Aorta (tissue), 5 donors: ENCODE results near the gene MYO3A. TPM values are rescaled to one million over a fixed set of nuclear protein-coding genes. Genes with fewer than 3 reads are reported as not detected.

Experiments used
- ATAC-seq: fragments of 200-7000 bp; cut with Tn5 transposase; one replicate; pipeline ENCODE4 v1.9.1; 2022; ENCODE audit warnings: moderate library complexity; ENCODE audit not compliant: low FRiP score
- DNase-seq, 2 donors: peaks; one replicate each; pipeline ENCODE4 v3.0.0-alpha.2; 2020
- H3K27ac ChIP-seq, 2 donors: one replicate each; pipeline ENCODE4 v1.5.1; 2013; ENCODE audit warnings: low read length in 2 of 2, mild to moderate bottlenecking in 2 of 2, moderate library complexity in 2 of 2, control low read depth in 1 of 2, inconsistent platforms in 1 of 2, low read depth in 1 of 2
- H3K27me3 ChIP-seq, 2 donors: one replicate each; pipeline ENCODE4 v1.6.1; 2013; ENCODE audit warnings: control low read depth in 1 of 2, low read length in 1 of 2, mild to moderate bottlenecking in 1 of 2, moderate library complexity in 1 of 2; ENCODE audit not compliant: insufficient read depth in 2 of 2, control insufficient read depth in 1 of 2
- H3K36me3 ChIP-seq, 2 donors: one replicate each; pipeline ENCODE4 v1.6.1; 2013; ENCODE audit warnings: control low read depth in 1 of 2, low read length in 1 of 2, mild to moderate bottlenecking in 1 of 2; ENCODE audit not compliant: insufficient read depth in 2 of 2, control insufficient read depth in 1 of 2
- H3K4me1 ChIP-seq, 2 donors: one replicate each; pipeline ENCODE4 v1.6.1; 2013; ENCODE audit warnings: low read length in 2 of 2, control low read depth in 1 of 2, mild to moderate bottlenecking in 1 of 2, moderate library complexity in 1 of 2; ENCODE audit not compliant: insufficient read depth in 2 of 2, control insufficient read depth in 1 of 2
- H3K4me3 ChIP-seq, 2 donors: one replicate each; pipeline ENCODE4 v1.5.1; 2013; ENCODE audit warnings: low read length in 2 of 2, control low read depth in 1 of 2, mild to moderate bottlenecking in 1 of 2
- H3K9me3 ChIP-seq: one replicate; pipeline ENCODE4 v1.6.1; 2013; ENCODE audit warnings: mild to moderate bottlenecking, low read length; ENCODE audit not compliant: control insufficient read depth
- WGBS, 2 donors: extraction: QIAGEN DNeasy Blood & Tissue Kit; methylation state at CpG; one replicate each; pipeline ENCODE4 v1.1.7; 2013; 5-methylcytosine and 5-hydroxymethylcytosine counted together
- intact Hi-C, 2 donors: fragments of 100-400 bp; cut with DNase I; formaldehyde crosslinking; loops; one replicate each; pipeline versions ENCODE4 v1.14.2 to v1.15.0; 2022
- long read RNA-seq, 2 donors: library from polyadenylated mRNA; unstranded; transcript quantifications; one replicate each; pipeline ENCODE4 v2.0.0, GENCODE V29; 2020 to 2021
- polyA plus RNA-seq, 2 donors: library from polyadenylated mRNA; stranded (reverse); fragments of 200-250 nt; gene quantifications; one replicate each; pipeline ENCODE4 v1.2.3, GENCODE V29; 2013
- total RNA-seq, 2 donors: library from RNA; stranded (reverse); fragmentation: NEBNext Ultra II Directional; extraction: Animal tissue kit (Norgen Biotek cat#: 25700); gene quantifications; one replicate each; pipeline ENCODE4 v1.2.1, GENCODE V29; 2021
- donor health status: healthy with polysubstance abuse.
- donor health status: Bipolar disorder and iron deficiency.
- donor health status: DM: no; HTN: no; CAD: no.
- donor health status: DM: no; HTN: no; CAD: no.
- donor health status: DM: yes; HTN: yes; CAD: no.

The MYO3A gene, protein sequence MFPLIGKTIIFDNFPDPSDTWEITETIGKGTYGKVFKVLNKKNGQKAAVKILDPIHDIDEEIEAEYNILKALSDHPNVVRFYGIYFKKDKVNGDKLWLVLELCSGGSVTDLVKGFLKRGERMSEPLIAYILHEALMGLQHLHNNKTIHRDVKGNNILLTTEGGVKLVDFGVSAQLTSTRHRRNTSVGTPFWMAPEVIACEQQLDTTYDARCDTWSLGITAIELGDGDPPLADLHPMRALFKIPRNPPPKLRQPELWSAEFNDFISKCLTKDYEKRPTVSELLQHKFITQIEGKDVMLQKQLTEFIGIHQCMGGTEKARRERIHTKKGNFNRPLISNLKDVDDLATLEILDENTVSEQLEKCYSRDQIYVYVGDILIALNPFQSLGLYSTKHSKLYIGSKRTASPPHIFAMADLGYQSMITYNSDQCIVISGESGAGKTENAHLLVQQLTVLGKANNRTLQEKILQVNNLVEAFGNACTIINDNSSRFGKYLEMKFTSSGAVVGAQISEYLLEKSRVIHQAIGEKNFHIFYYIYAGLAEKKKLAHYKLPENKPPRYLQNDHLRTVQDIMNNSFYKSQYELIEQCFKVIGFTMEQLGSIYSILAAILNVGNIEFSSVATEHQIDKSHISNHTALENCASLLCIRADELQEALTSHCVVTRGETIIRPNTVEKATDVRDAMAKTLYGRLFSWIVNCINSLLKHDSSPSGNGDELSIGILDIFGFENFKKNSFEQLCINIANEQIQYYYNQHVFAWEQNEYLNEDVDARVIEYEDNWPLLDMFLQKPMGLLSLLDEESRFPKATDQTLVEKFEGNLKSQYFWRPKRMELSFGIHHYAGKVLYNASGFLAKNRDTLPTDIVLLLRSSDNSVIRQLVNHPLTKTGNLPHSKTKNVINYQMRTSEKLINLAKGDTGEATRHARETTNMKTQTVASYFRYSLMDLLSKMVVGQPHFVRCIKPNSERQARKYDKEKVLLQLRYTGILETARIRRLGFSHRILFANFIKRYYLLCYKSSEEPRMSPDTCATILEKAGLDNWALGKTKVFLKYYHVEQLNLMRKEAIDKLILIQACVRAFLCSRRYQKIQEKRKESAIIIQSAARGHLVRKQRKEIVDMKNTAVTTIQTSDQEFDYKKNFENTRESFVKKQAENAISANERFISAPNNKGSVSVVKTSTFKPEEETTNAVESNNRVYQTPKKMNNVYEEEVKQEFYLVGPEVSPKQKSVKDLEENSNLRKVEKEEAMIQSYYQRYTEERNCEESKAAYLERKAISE (N-terminal part only)
- 1 to 10 TPM in 1 of 2 donors, under 1 TPM in 1; 0.84 to 3.5 TPM for total RNA-seq
- 1 to 10 TPM in 1 of 2 donors, not detected in 1; 5.9 TPM for polyA plus RNA-seq
- long read RNA-seq, donor 1, partial matches to known transcripts, result 0 of 5 reads
- long read RNA-seq, donor 1, other reads (novel, unspliced or antisense), result 5 of 5 reads
- long read RNA-seq, donor 2, partial matches to known transcripts, result 0 of 1 reads
- long read RNA-seq, donor 2, other reads (novel, unspliced or antisense), result 1 of 1 reads

DNA sequence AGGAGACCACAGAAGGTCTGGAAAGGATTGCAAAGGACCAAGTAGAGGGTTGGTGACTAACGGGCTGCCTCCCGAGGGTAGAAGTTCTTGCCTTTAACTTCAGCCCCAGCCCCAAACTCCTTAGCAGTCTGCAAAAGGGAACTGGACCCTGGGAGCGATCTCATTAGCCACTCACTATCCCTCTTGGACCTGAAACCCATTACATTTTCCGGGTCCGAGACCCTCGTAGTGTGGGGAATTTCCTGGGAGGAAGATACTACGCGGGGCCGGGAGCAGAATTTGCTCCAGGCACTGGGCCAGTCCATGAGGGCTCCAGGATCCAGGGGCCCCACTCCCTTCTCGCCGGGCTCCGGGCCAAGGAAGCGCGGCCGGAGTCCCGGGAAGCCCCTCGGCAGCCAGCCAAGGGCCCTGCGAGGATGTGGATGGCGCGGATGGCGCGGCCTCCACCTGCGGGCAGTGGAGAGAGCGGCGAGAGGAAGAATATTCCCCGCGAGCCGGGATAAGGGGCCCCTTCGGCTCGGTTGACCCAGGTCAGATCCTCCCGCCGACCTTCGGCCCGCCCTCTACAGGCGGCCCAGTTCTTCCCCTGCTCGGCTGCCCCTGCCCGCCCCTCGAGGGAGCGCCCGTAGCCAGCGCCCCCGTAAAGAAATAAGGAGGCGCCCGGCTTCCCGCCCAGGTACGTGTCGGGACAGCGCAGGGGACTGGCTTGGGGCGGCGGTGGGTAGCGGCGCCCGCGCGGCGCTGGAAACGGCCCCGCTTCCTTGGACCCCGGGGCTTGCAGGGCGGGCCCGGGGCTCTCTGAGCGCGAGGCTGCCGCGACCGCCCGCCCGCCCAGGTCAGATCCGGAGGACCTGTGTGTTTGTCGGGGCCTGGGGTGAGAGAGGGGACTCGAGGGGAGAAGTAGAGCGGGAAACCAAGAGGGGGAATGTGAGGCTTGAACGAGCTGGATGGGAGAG is at the start of gene MYO3A:
TSS of gene MYO3A (plus strand) at position 577 of the 956 bp plus-strand sequence. CDS start 17,882 bp downstream, outside the sequence.
- peak; percentile 55 for ATAC-seq
- intact Hi-C loops, result no loop called here
- no peaks in the 10 kb centered on the region for H3K4me1 ChIP-seq
- no peaks in the 10 kb centered on the region for H3K36me3 ChIP-seq
- H3K9me3 ChIP-seq, result no peaks in the 10 kb centered on the region
- no peak within 1 kb of the TSS for H3K27ac ChIP-seq
- WGBS, 2 donors, result 4 to 5% methylated on average over 58 to 73 of the region's 73 CpGs
- H3K4me3 ChIP-seq, result peak within 1 kb of the TSS; percentile 21 to 47
- peak in 1 of 2 donors; percentile 74 for DNase-seq
- no peaks in the 10 kb centered on the region for H3K27me3 ChIP-seq

DNA sequence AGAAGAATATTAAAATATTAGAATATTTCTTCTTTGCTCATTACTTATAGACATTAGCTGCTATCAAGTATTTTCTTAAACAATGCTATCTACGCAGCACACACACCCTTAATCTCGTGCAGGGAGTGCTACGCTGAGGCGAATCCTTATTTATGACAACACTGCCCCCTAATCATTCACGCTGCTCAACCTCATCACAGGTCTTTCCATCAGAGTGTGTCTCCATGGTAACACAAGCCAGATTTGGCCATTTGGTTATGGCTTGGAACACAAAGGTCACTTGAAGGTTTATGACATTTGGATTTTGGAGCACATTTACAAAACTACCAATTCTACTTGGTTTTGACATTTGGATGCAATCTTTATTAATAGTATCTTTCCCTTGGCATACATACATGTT is 45.4 kb upstream of the MYO3A start:
- Histone ChIP-seq H3K27me3 (no peaks in the 10 kb centered on the region), H3K9me3 (peaks cover 6% of the 10 kb centered on the region), H3K36me3 (no peaks in the 10 kb centered on the region), H3K4me1 (no peaks in the 10 kb centered on the region), H3K4me3 (no peak overlapping the region), H3K27ac (no peak overlapping the region)
- intact Hi-C loops, result no loop called here
- ATAC-seq (no peak), DNase-seq (no peak)
- 70 to 77% methylated on average over 5 of the region's 5 CpGs for WGBS, 2 donors

DNA sequence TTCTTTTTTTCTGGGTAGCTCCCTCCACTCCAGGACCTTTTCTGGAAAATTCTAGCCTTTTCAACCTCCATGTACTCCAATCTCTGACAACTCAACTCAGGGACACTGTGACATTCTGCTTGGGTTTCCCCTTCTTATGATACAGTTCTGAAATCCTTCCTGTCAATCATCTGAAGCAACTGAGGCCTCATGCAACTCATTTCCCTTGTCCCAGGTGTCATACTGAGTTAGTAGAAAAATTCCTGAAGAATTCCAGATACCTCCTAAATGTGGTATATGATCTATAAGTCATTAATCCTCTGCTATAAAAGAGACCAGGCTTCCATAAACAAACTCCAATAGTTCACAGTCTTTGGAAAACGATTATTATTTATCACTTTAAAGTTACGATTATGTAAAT is 43.0 kb upstream of the MYO3A start:
- DNase-seq (no peak), ATAC-seq (no peak)
- Histone ChIP-seq H3K36me3 (no peaks in the 10 kb centered on the region), H3K27ac (no peak overlapping the region), H3K4me1 (no peaks in the 10 kb centered on the region), H3K27me3 (peaks cover 0 to 1% of the 10 kb centered on the region in 2 donors), H3K4me3 (no peak overlapping the region), H3K9me3 (peaks cover 6% of the 10 kb centered on the region)
- 86 to 93% methylated on average over 2 of the region's 2 CpGs for WGBS, 2 donors
- intact Hi-C loops, result loop anchor here in 1 of 2 donors (1.0 kb wide), 1 partner anchor 9 kb away; no protein-coding TSS in a partner anchor

DNA sequence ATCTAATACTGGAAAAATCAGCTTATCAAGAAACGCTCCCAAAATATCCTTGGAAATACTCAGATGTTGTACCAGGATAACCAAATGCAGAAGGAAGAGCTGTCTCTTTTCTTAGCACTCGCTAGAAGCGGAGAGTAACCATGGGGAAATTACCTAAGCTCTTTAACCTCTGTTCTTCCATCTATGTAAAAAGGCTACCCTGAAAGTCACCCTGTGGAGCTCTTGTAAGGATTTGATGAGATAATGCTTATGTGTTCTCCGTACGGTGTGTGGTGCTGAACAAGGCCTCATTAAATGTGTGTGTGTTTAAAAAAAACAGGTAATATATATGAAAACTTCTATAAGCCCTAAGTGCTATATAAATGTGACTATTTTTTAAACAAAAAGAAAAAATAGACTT is 38.2 kb upstream of the MYO3A start:
- Histone ChIP-seq H3K36me3 (no peaks in the 10 kb centered on the region), H3K9me3 (peaks cover 6% of the 10 kb centered on the region), H3K27ac (no peak overlapping the region), H3K4me3 (no peak overlapping the region), H3K27me3 (peaks cover 0 to 1% of the 10 kb centered on the region in 2 donors), H3K4me1 (no peaks in the 10 kb centered on the region)
- ATAC-seq (no peak), DNase-seq (no peak)
- WGBS, 2 donors, result 61 to 74% methylated on average over 5 of the region's 5 CpGs
- intact Hi-C loops, result no loop called here

DNA sequence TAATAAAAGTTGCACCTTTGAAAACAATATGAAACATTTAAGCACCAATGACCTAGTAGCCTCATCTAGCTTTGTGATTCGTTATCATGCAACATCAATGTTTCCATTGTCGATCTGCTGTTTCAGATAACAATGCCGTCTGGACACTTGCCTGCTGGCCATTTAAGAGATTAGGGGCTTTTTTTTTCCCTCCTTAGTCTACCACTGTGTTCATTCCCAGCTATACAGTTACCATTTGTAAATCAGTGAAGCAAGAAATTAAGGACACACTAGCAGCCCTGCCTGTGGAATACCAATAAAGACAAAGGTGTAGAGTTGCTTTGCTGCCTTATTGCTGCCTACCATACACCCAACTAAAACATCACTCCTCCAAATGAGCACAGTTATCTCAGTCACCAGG is 37.6 kb upstream of the MYO3A start:
- Histone ChIP-seq H3K27me3 (peaks cover 0 to 1% of the 10 kb centered on the region in 2 donors), H3K9me3 (peaks cover 5% of the 10 kb centered on the region), H3K36me3 (no peaks in the 10 kb centered on the region), H3K4me1 (no peaks in the 10 kb centered on the region), H3K4me3 (no peak overlapping the region), H3K27ac (no peak overlapping the region)
- intact Hi-C loops, result no loop called here
- DNase-seq (no peak), ATAC-seq (no peak)
- WGBS, 2 donors, result 22 to 65% methylated on average over 3 of the region's 3 CpGs

DNA sequence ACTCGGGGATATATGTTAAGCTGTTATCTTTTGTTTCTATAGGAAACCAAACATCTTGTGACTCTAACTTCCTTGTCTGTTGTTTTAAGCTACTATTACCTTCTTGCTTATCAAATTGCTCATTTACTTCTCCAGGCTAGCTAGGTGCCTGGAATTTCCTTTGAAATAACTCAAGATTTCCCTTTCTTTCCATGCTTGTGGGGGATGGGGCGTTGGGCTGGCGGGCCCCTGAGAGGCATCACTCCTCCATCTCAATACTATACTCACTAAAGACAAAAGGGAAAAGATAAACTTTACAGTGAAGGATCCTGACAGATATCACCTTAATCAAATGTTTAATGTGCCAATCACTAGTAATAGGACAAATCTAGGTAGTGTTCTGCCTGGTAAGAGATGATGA is 34.7 kb upstream of the MYO3A start:
- Histone ChIP-seq H3K9me3 (no peaks in the 10 kb centered on the region), H3K36me3 (no peaks in the 10 kb centered on the region), H3K4me3 (no peak overlapping the region), H3K27me3 (peaks cover 0 to 1% of the 10 kb centered on the region in 2 donors), H3K27ac (no peak overlapping the region), H3K4me1 (no peaks in the 10 kb centered on the region)
- 52 to 58% methylated on average over 3 of the region's 3 CpGs for WGBS, 2 donors
- DNase-seq (no peak), ATAC-seq (no peak)
- intact Hi-C loops, result no loop called here

DNA sequence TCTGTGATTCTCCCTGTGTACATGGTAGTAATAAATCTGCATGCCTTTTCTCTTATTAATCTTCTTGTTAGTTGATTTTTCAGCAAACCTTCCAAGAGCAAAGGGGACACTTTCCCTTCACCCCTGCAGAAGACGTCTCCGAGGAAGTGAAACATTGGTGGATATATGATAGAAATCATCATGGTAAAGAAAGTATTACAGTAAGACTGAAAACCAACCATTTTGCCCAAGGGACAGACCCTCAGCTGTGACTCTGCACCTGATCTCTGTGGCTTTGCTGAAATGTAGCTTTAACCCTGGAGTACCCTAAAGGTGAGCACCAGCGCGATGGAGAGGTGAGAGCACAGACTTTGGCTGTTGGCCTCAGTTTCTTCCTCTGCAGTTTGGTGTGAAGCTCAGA is 32.8 kb upstream of the MYO3A start:
- no peaks in the 10 kb centered on the region for H3K4me1 ChIP-seq
- intact Hi-C loops, result no loop called here

More for the DNA sequence above, 32.8 kb upstream of the MYO3A start:
- Histone ChIP-seq H3K36me3 (no peaks in the 10 kb centered on the region), H3K27ac (no peak overlapping the region), H3K4me3 (no peak overlapping the region), H3K27me3 (no peaks in the 10 kb centered on the region), H3K9me3 (no peaks in the 10 kb centered on the region)
- DNase-seq (no peak), ATAC-seq (no peak)
- WGBS, 2 donors, result 83 to 85% methylated on average over 4 of the region's 4 CpGs
